Transverse colon (tissue), 4 donors: ENCODE results near the gene RAX2. TPM values are rescaled to one million over a fixed set of nuclear protein-coding genes. Genes with fewer than 3 reads are reported as not detected.
"Not testable (repeated sequence)": the region's sequence is repeated elsewhere in the genome, so short reads cannot be mapped to it uniquely, and the experiment has no call there.

ENCODE experiments used
- DNase-seq: peaks from one replicate; pipeline ENCODE4 v3.0.0-alpha.2; 2019
- H3K27ac ChIP-seq, 4 donors: fragments of 200-600 bp; sonication (generic); 2 replicates each; pipeline ENCODE4 v1.5.1; 2016 to 2018; ENCODE audit warnings: inconsistent platforms in 4 of 4
- H3K27me3 ChIP-seq: fragments of 200-600 bp; sonication (generic); 2 replicates; pipeline ENCODE4 v1.5.1; 2017; ENCODE audit warnings: inconsistent platforms
- H3K36me3 ChIP-seq, 4 donors: fragments of 200-600 bp; sonication (generic); 2 replicates each; pipeline ENCODE4 v1.5.1; 2017 to 2019; ENCODE audit warnings: inconsistent platforms in 4 of 4
- H3K4me1 ChIP-seq, 4 donors: fragments of 200-600 bp; sonication (generic); 2 replicates each; pipeline ENCODE4 v1.5.1; 2017 to 2020; ENCODE audit warnings: inconsistent platforms in 4 of 4
- H3K4me3 ChIP-seq, 4 donors: fragments of 200-600 bp; sonication (generic); 1 replicate in 1 of 4; 2 replicates in 3 of 4; pipeline versions ENCODE4 v1.5.1 to v1.6.1; 2017 to 2019; ENCODE audit warnings: inconsistent platforms in 4 of 4
- H3K9me3 ChIP-seq, 2 donors: fragments of 200-600 bp; sonication (generic); 2 replicates each; pipeline ENCODE4 v1.5.1; 2017 to 2019; ENCODE audit warnings: inconsistent platforms in 2 of 2
- EP300 ChIP-seq: sonication (generic); formaldehyde crosslinking; IDR thresholded peaks from one replicate; pipeline ENCODE4 v1.6.1; 2017; ENCODE audit warnings: antibody characterized with exemption, low read depth
- POLR2A ChIP-seq: fragments of 450-650 bp; IDR thresholded peaks from one replicate; pipeline ENCODE4 v1.6.1; 2016; ENCODE audit warnings: antibody characterized with exemption, mild to moderate bottlenecking, moderate library complexity
- POLR2AphosphoS5 ChIP-seq, 3 donors: sonication (generic); formaldehyde crosslinking; IDR thresholded peaks; one replicate each; pipeline ENCODE4 v1.6.1; 2016; ENCODE audit warnings: antibody characterized with exemption in 3 of 3
- WGBS, 2 donors: methylation state at CpG; one replicate each; pipeline ENCODE4 v1.1.5; 2018; ENCODE audit warnings: low coverage in 1 of 2; 5-methylcytosine and 5-hydroxymethylcytosine counted together
- in situ Hi-C, 4 donors: fragments of 200-750 bp; cut with MboI; loops; one replicate each; pipeline versions ENCODE4 v1.15.0 to v1.15.1; 2017; ENCODE audit warnings: low sequenced_read_pairs in 3 of 4, low pct_ligation_motif_present in 1 of 4, low pct_unique_long_range_greater_than_20kb in 1 of 4
- intact Hi-C: fragments of 100-400 bp; cut with DNase I; formaldehyde crosslinking; loops from one replicate; pipeline ENCODE4 v1.15.1; 2023; ENCODE audit warnings: low total_unique reads
- total RNA-seq, 4 donors: library from RNA; depleted of rRNA; stranded (reverse); fragments of >200 nt; gene quantifications; one replicate each; pipeline ENCODE4 v1.1.0, GENCODE V29; 2016
- TF ChIP-seq, protein P1 (sequence below), 5 experiments: fragments of 200-600 bp in 3 of 5; fragments of 450-650 bp in 2 of 5; sonication (generic) in 3 of 5; IDR thresholded peaks; 1 replicate in 2 of 5; 2 replicates in 3 of 5; pipeline ENCODE4 v1.5.1; 2016 to 2017; ENCODE audit warnings: antibody characterized with exemption in 5 of 5, inconsistent platforms in 3 of 5, mild to moderate bottlenecking in 2 of 5, moderate library complexity in 1 of 5

RAX2 gene
- total RNA-seq, 4 donors from 2014 or later = not detected

DNA sequence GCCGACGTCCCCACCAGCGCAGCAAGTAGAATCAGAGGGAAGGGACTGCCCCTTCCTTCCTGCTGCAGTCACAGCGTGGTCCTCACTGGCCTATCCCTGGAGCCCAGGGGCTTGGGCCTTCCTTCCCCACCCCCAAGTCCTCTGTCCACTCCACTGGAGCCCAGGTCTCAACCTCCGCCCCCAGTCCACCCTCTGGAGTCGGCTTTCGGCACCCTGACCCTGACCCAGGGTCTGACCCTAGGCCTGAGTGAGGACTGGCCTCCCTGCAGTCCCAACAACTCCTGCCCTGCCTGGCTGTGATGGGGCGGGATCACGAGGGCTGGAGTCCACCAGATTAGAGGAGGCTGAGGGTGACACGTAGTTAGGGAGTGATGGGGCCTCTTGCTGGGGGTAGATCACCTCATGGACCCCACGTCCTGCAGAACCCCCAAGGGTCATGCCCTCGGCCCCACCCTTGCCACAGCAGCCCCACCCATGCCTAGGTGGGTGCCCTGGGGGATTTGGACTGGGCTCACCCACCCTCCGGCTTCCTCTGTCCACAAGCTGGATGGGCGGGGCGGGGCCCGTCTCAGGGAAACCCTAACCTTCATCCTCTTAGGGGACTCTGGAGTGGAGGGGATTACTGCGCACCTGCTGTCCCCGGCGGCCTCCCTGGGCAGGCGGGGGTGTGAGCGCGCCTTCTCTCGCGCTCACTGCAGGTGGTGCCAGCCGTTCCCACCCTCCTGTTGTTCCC is 3.8 kb downstream of the RAX2 start:
- no peak for TF ChIP-seq POLR2AphosphoS5 (IDR thresholded peaks at IDR 0.05)
- TF ChIP-seq EP300 = no peak
- TF ChIP-seq, protein P1, sequence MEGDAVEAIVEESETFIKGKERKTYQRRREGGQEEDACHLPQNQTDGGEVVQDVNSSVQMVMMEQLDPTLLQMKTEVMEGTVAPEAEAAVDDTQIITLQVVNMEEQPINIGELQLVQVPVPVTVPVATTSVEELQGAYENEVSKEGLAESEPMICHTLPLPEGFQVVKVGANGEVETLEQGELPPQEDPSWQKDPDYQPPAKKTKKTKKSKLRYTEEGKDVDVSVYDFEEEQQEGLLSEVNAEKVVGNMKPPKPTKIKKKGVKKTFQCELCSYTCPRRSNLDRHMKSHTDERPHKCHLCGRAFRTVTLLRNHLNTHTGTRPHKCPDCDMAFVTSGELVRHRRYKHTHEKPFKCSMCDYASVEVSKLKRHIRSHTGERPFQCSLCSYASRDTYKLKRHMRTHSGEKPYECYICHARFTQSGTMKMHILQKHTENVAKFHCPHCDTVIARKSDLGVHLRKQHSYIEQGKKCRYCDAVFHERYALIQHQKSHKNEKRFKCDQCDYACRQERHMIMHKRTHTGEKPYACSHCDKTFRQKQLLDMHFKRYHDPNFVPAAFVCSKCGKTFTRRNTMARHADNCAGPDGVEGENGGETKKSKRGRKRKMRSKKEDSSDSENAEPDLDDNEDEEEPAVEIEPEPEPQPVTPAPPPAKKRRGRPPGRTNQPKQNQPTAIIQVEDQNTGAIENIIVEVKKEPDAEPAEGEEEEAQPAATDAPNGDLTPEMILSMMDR (IDR thresholded peaks at IDR 0.05) = no peak
- TF ChIP-seq POLR2A = no peak
- intact Hi-C loops = no loop called here
- Histone ChIP-seq H3K4me3 (no peak overlapping the region), H3K27ac (no peak overlapping the region), H3K27me3 (no peaks in the 10 kb centered on the region), H3K9me3 (no peaks in the 10 kb centered on the region), H3K36me3 (peaks cover 0 to 8% (median 2%) of the 10 kb centered on the region in 4 donors), H3K4me1 (peaks cover 0 to 9% (median 6%) of the 10 kb centered on the region in 4 donors)
- no peak for DNase-seq
- 94% methylated on average over 24 of the region's 25 CpGs; no CpG with 5 or more reads in 1 of the 2 donors for WGBS, 2 donors
- in situ Hi-C loops = no loop called here

DNA sequence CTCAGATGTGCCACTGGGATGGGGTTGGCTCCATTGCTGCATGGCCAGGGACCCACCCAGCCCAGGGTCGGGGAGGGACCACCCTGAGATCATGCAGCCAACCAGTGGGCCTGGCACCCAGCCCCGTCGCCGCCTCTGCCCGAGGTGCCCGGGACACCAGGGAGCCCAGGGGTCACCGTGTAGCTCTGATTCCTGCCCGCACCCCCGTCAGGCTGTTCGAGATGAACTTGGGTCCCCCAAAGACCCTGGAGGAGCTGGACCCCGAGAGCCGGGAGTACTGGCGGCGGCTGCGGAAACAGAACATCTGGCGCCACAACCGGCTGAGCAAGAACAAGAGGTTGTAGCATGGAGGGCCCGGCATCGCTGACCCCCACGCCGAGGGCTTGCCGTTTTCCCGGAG is 5.0 kb downstream of the RAX2 start:
- DNase-seq = no peak

DNA sequence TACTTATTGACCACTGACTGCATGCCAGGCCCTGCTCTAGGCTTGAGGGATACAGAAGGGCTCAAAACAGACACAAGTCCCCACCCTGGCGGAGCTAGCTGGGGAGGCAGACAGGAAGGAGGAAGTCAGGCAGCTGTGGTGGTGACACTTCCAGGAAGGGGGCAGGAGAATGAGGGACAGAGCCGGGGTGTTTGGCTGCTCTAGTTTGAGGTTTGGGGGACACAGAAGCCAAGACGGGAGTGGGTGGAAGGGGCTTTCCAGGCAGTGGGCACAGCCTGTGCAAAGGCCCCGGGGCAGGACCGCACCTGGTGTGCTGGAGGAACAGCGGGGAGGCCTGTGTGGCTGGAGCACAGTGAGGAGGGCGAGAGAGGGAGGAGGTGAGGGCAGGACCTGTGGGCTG is 5.5 kb downstream of the RAX2 start:
- no peak overlapping the region for H3K27ac ChIP-seq
- H3K4me3 ChIP-seq = no peak overlapping the region
- 86 to 90% methylated on average over 2 to 7 of the region's 7 CpGs for WGBS, 2 donors
- DNase-seq = no peak
- H3K27me3 ChIP-seq = no peaks in the 10 kb centered on the region
- H3K9me3 ChIP-seq = no peaks in the 10 kb centered on the region
- H3K4me1 ChIP-seq = peaks cover 0 to 18% (median 12%) of the 10 kb centered on the region in 4 donors
- TF ChIP-seq, protein P1 (IDR thresholded peaks at IDR 0.05) = no peak
- TF ChIP-seq POLR2A = no peak
- no peak for TF ChIP-seq POLR2AphosphoS5 (IDR thresholded peaks at IDR 0.05)
- no peak for TF ChIP-seq EP300
- intact Hi-C loops (no loop called here), in situ Hi-C loops (no loop called here)
- H3K36me3 ChIP-seq = peaks cover 0 to 8% (median 2%) of the 10 kb centered on the region in 4 donors

More for the DNA sequence above, 5.0 kb downstream of the RAX2 start:
- intact Hi-C loops = no loop called here
- Histone ChIP-seq H3K4me1 (peaks cover 0 to 13% (median 8%) of the 10 kb centered on the region in 4 donors), H3K36me3 (peaks cover 0 to 8% (median 2%) of the 10 kb centered on the region in 4 donors), H3K4me3 (no peak overlapping the region), H3K9me3 (no peaks in the 10 kb centered on the region), H3K27me3 (no peaks in the 10 kb centered on the region), H3K27ac (no peak overlapping the region)
- WGBS, 2 donors = 91% methylated on average over 23 of the region's 23 CpGs; no CpG with 5 or more reads in 1 of the 2 donors
- in situ Hi-C loops = no loop called here
- TF ChIP-seq POLR2AphosphoS5 (IDR thresholded peaks at IDR 0.05) (no peak), EP300 (no peak)

DNA sequence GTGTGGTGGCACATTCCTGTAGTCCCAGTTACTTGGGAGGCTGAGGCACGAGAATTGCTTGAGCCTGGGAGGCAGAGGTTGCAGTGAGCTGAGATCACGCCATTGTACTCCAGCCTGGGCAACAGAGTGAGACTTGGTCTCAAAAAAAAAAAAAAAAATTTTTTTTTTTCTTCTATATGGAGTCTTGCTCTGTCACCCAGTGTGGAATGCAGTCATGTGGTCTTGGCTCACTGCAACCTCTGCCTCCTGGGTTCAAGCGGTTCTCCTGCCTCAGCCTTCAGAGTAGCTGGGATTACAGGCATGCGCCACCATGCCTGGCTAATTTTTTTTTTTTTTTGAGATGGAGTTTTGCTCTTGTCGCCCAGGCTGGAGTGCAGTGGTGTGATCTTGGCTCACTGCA is 6.3 kb downstream of the RAX2 start:
- H3K27me3 ChIP-seq, H3K4me3 ChIP-seq, H3K36me3 ChIP-seq, intact Hi-C loops, DNase-seq, in situ Hi-C loops, H3K27ac ChIP-seq, H3K9me3 ChIP-seq: not testable (repeated sequence)
- WGBS, 2 donors = 97 to 100% methylated on average over 2 to 5 of the region's 5 CpGs
- peaks cover 1 to 26% (median 15%) of the 10 kb centered on the region in 4 donors for H3K4me1 ChIP-seq

DNA sequence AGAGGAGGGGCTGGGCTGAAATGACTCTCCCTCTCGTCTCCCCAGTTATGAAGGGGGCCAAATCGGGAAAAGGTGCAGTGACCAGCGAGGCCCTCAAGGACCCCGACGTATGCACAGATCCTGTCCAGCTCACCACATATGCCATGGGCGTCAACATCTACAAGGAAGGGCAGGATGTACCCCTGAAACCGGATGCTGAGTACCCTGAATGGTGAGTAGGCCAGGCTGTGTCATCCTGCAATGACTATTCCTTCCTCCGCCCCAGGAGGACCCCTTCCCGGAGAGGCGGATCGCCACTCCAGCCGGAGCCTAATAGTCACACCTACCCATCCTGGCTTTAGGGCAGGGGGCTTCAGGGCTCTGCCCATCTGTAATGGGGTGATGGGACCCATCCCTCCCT is 6.9 kb downstream of the RAX2 start:
- 92% methylated on average over 12 of the region's 12 CpGs; no CpG with 5 or more reads in 1 of the 2 donors for WGBS, 2 donors
- intact Hi-C loops = no loop called here

More for the DNA sequence above, 6.9 kb downstream of the RAX2 start:
- peaks cover 0 to 8% (median 2%) of the 10 kb centered on the region in 4 donors for H3K36me3 ChIP-seq
- no peak overlapping the region for H3K4me3 ChIP-seq
- H3K9me3 ChIP-seq = no peaks in the 10 kb centered on the region
- in situ Hi-C loops = no loop called here
- peaks cover 7 to 32% (median 21%) of the 10 kb centered on the region in 4 donors for H3K4me1 ChIP-seq
- H3K27ac ChIP-seq = no peak overlapping the region
- no peak for DNase-seq
- H3K27me3 ChIP-seq = no peaks in the 10 kb centered on the region
- TF ChIP-seq POLR2A (no peak), EP300 (no peak), POLR2AphosphoS5 (IDR thresholded peaks at IDR 0.05) (no peak)
- TF ChIP-seq, protein P1 (IDR thresholded peaks at IDR 0.05) = no peak
